HL-60 (cell line): ENCODE measurements around the gene ATL2.

Experiments used
- GABPA ChIP-seq: IDR thresholded peaks from 2 replicates; pipeline ENCODE4 v1.6.1; 2012; ENCODE audit warnings: low read depth
- POLR2AphosphoS5 ChIP-seq: IDR thresholded peaks from 2 replicates; pipeline ENCODE4 v1.6.1; 2012; ENCODE audit warnings: low read depth
- TF ChIP-seq, protein P1 (sequence below): IDR thresholded peaks from one replicate; pipeline ENCODE4 v1.5.1; 2011; ENCODE audit warnings: low read length, control low read depth, inconsistent platforms; ENCODE audit not compliant: insufficient read depth
- TF ChIP-seq, protein P2 (sequence below): IDR thresholded peaks from 2 replicates; pipeline ENCODE4 v1.6.1; 2012; ENCODE audit warnings: low read depth; ENCODE audit not compliant: insufficient replicate concordance

DNA sequence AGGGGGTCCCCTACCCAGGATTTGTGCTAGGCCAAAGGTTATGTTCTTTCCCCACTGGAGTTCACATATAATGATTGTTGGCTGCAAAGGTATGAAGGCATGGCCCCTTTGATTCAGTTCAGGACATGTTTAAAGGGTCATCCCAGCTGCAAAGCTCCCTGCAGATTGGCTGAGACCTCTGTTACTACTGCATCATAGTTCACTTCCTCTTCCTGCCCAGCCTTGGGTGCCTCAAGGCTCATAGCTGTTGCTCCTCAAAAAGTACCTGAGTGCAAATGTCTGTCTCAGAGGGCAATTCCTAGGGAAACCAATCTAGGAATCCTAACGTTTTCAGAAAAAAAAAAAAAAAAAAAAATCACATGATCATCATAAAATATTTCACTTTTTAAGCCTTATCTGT, 125.1 kb downstream of the ATL2 start:
- TF ChIP-seq, protein P1, sequence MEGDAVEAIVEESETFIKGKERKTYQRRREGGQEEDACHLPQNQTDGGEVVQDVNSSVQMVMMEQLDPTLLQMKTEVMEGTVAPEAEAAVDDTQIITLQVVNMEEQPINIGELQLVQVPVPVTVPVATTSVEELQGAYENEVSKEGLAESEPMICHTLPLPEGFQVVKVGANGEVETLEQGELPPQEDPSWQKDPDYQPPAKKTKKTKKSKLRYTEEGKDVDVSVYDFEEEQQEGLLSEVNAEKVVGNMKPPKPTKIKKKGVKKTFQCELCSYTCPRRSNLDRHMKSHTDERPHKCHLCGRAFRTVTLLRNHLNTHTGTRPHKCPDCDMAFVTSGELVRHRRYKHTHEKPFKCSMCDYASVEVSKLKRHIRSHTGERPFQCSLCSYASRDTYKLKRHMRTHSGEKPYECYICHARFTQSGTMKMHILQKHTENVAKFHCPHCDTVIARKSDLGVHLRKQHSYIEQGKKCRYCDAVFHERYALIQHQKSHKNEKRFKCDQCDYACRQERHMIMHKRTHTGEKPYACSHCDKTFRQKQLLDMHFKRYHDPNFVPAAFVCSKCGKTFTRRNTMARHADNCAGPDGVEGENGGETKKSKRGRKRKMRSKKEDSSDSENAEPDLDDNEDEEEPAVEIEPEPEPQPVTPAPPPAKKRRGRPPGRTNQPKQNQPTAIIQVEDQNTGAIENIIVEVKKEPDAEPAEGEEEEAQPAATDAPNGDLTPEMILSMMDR, result no peak
- TF ChIP-seq, protein P2, sequence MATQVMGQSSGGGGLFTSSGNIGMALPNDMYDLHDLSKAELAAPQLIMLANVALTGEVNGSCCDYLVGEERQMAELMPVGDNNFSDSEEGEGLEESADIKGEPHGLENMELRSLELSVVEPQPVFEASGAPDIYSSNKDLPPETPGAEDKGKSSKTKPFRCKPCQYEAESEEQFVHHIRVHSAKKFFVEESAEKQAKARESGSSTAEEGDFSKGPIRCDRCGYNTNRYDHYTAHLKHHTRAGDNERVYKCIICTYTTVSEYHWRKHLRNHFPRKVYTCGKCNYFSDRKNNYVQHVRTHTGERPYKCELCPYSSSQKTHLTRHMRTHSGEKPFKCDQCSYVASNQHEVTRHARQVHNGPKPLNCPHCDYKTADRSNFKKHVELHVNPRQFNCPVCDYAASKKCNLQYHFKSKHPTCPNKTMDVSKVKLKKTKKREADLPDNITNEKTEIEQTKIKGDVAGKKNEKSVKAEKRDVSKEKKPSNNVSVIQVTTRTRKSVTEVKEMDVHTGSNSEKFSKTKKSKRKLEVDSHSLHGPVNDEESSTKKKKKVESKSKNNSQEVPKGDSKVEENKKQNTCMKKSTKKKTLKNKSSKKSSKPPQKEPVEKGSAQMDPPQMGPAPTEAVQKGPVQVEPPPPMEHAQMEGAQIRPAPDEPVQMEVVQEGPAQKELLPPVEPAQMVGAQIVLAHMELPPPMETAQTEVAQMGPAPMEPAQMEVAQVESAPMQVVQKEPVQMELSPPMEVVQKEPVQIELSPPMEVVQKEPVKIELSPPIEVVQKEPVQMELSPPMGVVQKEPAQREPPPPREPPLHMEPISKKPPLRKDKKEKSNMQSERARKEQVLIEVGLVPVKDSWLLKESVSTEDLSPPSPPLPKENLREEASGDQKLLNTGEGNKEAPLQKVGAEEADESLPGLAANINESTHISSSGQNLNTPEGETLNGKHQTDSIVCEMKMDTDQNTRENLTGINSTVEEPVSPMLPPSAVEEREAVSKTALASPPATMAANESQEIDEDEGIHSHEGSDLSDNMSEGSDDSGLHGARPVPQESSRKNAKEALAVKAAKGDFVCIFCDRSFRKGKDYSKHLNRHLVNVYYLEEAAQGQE, result no peak
- no peak for TF ChIP-seq POLR2AphosphoS5
- no peak for TF ChIP-seq GABPA
